DND-41 (cell line): Measurements from ENCODE around the gene GCDH.

Experiments
- ATAC-seq: fragments of 200-7000 bp; cut with Tn5 transposase; 3 replicates; pipeline ENCODE4 v1.9.1; 2021; ENCODE audit warnings: low read depth; ENCODE audit not compliant: insufficient read depth
- DNase-seq: peaks from one replicate; pipeline ENCODE4 v3.0.0-alpha.2; 2020
- H2AFZ ChIP-seq: 2 replicates; pipeline ENCODE4 v1.6.0; 2012; ENCODE audit warnings: low read depth, low read length
- H3K27ac ChIP-seq: 2 replicates; pipeline ENCODE4 v1.5.1; 2012; ENCODE audit warnings: low read length, inconsistent platforms
- H3K27me3 ChIP-seq: fragments of 200-600 bp; sonication (generic); 2 replicates; pipeline ENCODE4 v1.6.0; 2012; ENCODE audit warnings: low read length, mild to moderate bottlenecking, inconsistent platforms; ENCODE audit not compliant: insufficient read depth, poor library complexity
- H3K36me3 ChIP-seq: 2 replicates; pipeline ENCODE4 v1.5.1; 2012; ENCODE audit warnings: low read length, inconsistent platforms; ENCODE audit not compliant: insufficient read depth
- H3K4me1 ChIP-seq: 2 replicates; pipeline ENCODE4 v1.5.1; 2012; ENCODE audit warnings: mild to moderate bottlenecking, low read length; ENCODE audit not compliant: insufficient read depth
- H3K4me2 ChIP-seq: 2 replicates; pipeline ENCODE4 v1.6.0; 2012; ENCODE audit warnings: mild to moderate bottlenecking, moderate library complexity, low read length, inconsistent platforms; ENCODE audit not compliant: insufficient read depth
- H3K4me3 ChIP-seq, 2 experiments: fragments of 200-600 bp in 1 of 2; shearing (Covaris generic) in 1 of 2; 2 replicates each; pipeline ENCODE4 v1.5.1; 2012 to 2016; ENCODE audit warnings: inconsistent platforms in 2 of 2, low read length in 2 of 2, mild to moderate bottlenecking in 2 of 2, low read depth in 1 of 2, moderate library complexity in 1 of 2
- H3K79me2 ChIP-seq: 2 replicates; pipeline ENCODE4 v1.6.0; 2012; ENCODE audit warnings: low read length, inconsistent platforms; ENCODE audit not compliant: insufficient read depth
- H3K9ac ChIP-seq: 2 replicates; pipeline ENCODE4 v1.6.0; 2012; ENCODE audit warnings: low read depth, mild to moderate bottlenecking, inconsistent platforms, low read length, moderate library complexity
- H3K9me3 ChIP-seq: 2 replicates; pipeline ENCODE4 v1.5.1; 2012; ENCODE audit warnings: low read length, moderate library complexity, mild to moderate bottlenecking, inconsistent platforms; ENCODE audit not compliant: insufficient read depth, severe bottlenecking
- H4K20me1 ChIP-seq: 2 replicates; pipeline ENCODE4 v1.6.0; 2012; ENCODE audit warnings: low read length; ENCODE audit not compliant: insufficient read depth
- EZH2 ChIP-seq: IDR thresholded peaks from 3 replicates; pipeline ENCODE4 v1.6.1; 2012; ENCODE audit warnings: borderline replicate concordance, low read depth, mild to moderate bottlenecking, moderate library complexity, low read length, inconsistent platforms; ENCODE audit not compliant: severe bottlenecking
- TF ChIP-seq, protein P1 (sequence below): IDR thresholded peaks from 2 replicates; pipeline ENCODE4 v1.5.1; 2012; ENCODE audit warnings: borderline replicate concordance, low read length, moderate library complexity, mild to moderate bottlenecking; ENCODE audit not compliant: poor library complexity, severe bottlenecking; ENCODE audit errors: extremely low read depth

Gene GCDH

DNA sequence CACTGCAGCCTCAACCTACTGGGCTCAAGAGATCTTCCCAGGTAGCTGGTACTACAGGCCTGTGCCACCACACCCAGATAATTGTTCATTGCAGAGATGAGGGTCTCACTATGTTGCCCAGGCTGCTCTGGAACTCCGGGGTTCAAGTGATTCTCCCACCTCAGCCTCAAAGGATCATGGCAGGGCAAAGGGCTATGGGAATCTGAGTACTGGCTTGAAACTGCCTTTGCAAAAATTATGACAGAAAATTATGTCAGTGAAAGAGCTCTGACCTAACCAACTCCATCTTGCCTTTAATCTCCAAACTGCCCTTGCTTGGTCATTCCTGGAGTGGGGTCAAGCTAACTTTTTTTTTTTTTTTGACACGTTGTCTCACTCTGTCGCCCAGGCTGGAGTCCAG is 8.4 kb upstream of the GCDH start:
- Histone ChIP-seq H3K79me2 (peaks cover 18% of the 10 kb centered on the region), H3K4me2 (no peak overlapping the region), H3K9me3 (peaks cover 5% of the 10 kb centered on the region), H3K4me1 (peaks cover 24% of the 10 kb centered on the region), H3K4me3 (no peak overlapping the region), H3K9ac (no peak overlapping the region), H4K20me1 (no peaks in the 10 kb centered on the region), H3K36me3 (peaks cover 10% of the 10 kb centered on the region), H3K27ac (no peak overlapping the region), H3K27me3 (no peaks in the 10 kb centered on the region), H2AFZ (no peak overlapping the region)
- no peak for TF ChIP-seq EZH2
- TF ChIP-seq, protein P1, sequence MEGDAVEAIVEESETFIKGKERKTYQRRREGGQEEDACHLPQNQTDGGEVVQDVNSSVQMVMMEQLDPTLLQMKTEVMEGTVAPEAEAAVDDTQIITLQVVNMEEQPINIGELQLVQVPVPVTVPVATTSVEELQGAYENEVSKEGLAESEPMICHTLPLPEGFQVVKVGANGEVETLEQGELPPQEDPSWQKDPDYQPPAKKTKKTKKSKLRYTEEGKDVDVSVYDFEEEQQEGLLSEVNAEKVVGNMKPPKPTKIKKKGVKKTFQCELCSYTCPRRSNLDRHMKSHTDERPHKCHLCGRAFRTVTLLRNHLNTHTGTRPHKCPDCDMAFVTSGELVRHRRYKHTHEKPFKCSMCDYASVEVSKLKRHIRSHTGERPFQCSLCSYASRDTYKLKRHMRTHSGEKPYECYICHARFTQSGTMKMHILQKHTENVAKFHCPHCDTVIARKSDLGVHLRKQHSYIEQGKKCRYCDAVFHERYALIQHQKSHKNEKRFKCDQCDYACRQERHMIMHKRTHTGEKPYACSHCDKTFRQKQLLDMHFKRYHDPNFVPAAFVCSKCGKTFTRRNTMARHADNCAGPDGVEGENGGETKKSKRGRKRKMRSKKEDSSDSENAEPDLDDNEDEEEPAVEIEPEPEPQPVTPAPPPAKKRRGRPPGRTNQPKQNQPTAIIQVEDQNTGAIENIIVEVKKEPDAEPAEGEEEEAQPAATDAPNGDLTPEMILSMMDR: no peak
- DNase-seq (no peak), ATAC-seq (no peak)

DNA sequence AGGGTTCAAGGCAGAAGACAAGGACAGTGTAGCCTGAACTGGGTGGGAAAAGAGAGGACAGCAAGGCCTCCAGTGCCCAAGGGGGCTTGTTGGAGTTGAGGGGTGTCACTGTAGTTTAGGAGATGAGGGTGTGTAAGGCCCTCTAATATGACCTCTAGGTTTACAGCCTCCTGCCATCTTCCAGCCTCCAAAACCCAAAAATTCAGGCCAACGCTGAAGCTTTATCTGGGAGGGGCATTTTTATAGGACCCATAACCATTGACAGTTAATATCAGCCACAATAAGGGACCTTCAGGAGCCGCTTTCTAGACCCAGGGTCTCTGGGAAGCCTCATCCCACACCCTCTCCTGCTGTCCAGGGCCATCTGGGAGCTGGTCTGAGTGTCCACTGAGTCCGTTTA is 6.8 kb upstream of the GCDH start:
- H3K4me1 ChIP-seq: peaks cover 24% of the 10 kb centered on the region
- peaks cover 18% of the 10 kb centered on the region for H3K79me2 ChIP-seq
- ATAC-seq: no peak
- H2AFZ ChIP-seq: no peak overlapping the region
- H3K36me3 ChIP-seq: no peaks in the 10 kb centered on the region; the same call in 1 of the 2 replicates
- TF ChIP-seq EZH2: no peak
- TF ChIP-seq, protein P1: no peak
- H3K4me2 ChIP-seq: no peak overlapping the region
- no peaks in the 10 kb centered on the region for H3K27me3 ChIP-seq
- no peak overlapping the region for H3K9ac ChIP-seq
- no peaks in the 10 kb centered on the region for H4K20me1 ChIP-seq
- H3K9me3 ChIP-seq: peaks cover 5% of the 10 kb centered on the region
- DNase-seq: no peak
- H3K4me3 ChIP-seq: no peak overlapping the region
- no peak overlapping the region for H3K27ac ChIP-seq

DNA sequence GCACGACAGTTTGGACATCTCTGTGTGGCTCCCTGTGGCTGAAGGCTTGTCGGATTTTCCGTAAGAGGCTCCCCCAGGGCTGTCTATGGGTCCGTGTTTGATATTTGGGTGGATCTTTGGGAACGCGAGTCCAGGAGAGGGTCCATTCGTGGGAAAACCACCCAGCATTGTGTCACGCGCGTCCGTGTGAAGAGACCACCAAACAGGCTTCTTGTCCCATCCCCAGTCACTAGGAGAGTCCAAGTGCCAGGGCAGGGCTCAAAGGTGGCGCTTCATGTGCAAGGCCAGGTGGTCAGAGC is 6.4 kb upstream of the GCDH start:
- no peaks in the 10 kb centered on the region for H4K20me1 ChIP-seq
- no peak for ATAC-seq
- H3K4me2 ChIP-seq: no peak overlapping the region
- no peak overlapping the region for H3K9ac ChIP-seq
- no peak overlapping the region for H3K27ac ChIP-seq
- H2AFZ ChIP-seq: no peak overlapping the region
- H3K4me1 ChIP-seq: peaks cover 24% of the 10 kb centered on the region
- H3K9me3 ChIP-seq: peaks cover 5% of the 10 kb centered on the region
- peaks cover 17% of the 10 kb centered on the region for H3K79me2 ChIP-seq
- DNase-seq: no peak
- no peaks in the 10 kb centered on the region for H3K27me3 ChIP-seq
- TF ChIP-seq EZH2: no peak
- TF ChIP-seq, protein P1: no peak
- H3K36me3 ChIP-seq: no peaks in the 10 kb centered on the region; the same call in 1 of the 2 replicates
- H3K4me3 ChIP-seq: no peak overlapping the region
